HepG2 (cell line): ENCODE measurements around the gene WDFY1. TPM values are rescaled to one million over a fixed set of nuclear protein-coding genes. Genes with fewer than 3 reads are reported as not detected.
A peak's percentile ranks its signal among the peaks of the same experiment; 100 is the strongest.

Source experiments
- ARID4A ChIP-seq: sonication (generic); formaldehyde crosslinking; IDR thresholded peaks from 2 replicates; pipeline ENCODE4 v1.5.0; 2020; ENCODE audit warnings: mild to moderate bottlenecking, missing genetic modification reagents, borderline replicate concordance
- CCDC6 ChIP-seq: sonication (generic); formaldehyde crosslinking; IDR thresholded peaks from 2 replicates; pipeline ENCODE4 v1.8.1; 2022; ENCODE audit warnings: mild to moderate bottlenecking, missing genetic modification reagents, moderate library complexity
- HNRNPL ChIP-seq: fragments of 200-400 bp; formaldehyde crosslinking; IDR thresholded peaks from 2 replicates; pipeline ENCODE4 v1.6.1; 2017; ENCODE audit warnings: mild to moderate bottlenecking, low read depth, low read length
- MAFF ChIP-seq: IDR thresholded peaks from 2 replicates; pipeline ENCODE4 v1.6.1; 2011; ENCODE audit warnings: low read depth, low read length, improper control_type of control experiment
- MXD3 ChIP-seq: IDR thresholded peaks from 2 replicates; pipeline ENCODE4 v1.6.1; 2016; ENCODE audit warnings: mild to moderate bottlenecking, missing biosample characterization, missing genetic modification reagents
- NR3C1 ChIP-seq: sonication (generic); formaldehyde crosslinking; IDR thresholded peaks from 2 replicates; pipeline ENCODE4 v1.4.0; 2020; ENCODE audit warnings: missing genetic modification reagents
- RCOR2 ChIP-seq: IDR thresholded peaks from 2 replicates; pipeline ENCODE4 v1.6.1; 2016; ENCODE audit warnings: missing biosample characterization, missing genetic modification reagents
- RERE ChIP-seq: IDR thresholded peaks from 2 replicates; pipeline ENCODE4 v1.6.1; 2016; ENCODE audit warnings: low read depth, missing genetic modification reagents, missing compliant biosample characterization
- REST ChIP-seq, 2 experiments: IDR thresholded peaks; 2 replicates each; pipeline ENCODE4 v1.6.1; 2011 to 2012; ENCODE audit warnings: low read length in 2 of 2, borderline replicate concordance in 1 of 2, low read depth in 1 of 2, mild to moderate bottlenecking in 1 of 2, moderate library complexity in 1 of 2
- RFX3 ChIP-seq: IDR thresholded peaks from 2 replicates; pipeline ENCODE4 v1.6.1; 2016; ENCODE audit warnings: missing biosample characterization, missing genetic modification reagents
- ZIK1 ChIP-seq: sonication (generic); formaldehyde crosslinking; IDR thresholded peaks from 2 replicates; pipeline ENCODE4 v1.5.0; 2020; ENCODE audit warnings: mild to moderate bottlenecking, low read depth, missing genetic modification reagents, borderline replicate concordance
- ZMYM3 ChIP-seq: sonication (generic); formaldehyde crosslinking; IDR thresholded peaks from 2 replicates; pipeline ENCODE4 v1.5.1; 2020; ENCODE audit warnings: mild to moderate bottlenecking, missing genetic modification reagents
- ZNF33A ChIP-seq: sonication (generic); formaldehyde crosslinking; IDR thresholded peaks from 2 replicates; pipeline ENCODE4 v1.5.1; 2020; ENCODE audit warnings: missing genetic modification reagents, mild to moderate bottlenecking, moderate library complexity, borderline replicate concordance
- ZNF614 ChIP-seq: IDR thresholded peaks from 2 replicates; pipeline ENCODE4 v1.6.1; 2018; ENCODE audit warnings: missing biosample characterization, missing genetic modification reagents, inconsistent platforms, borderline replicate concordance
- ZNF768 ChIP-seq: sonication (generic); formaldehyde crosslinking; IDR thresholded peaks from 2 replicates; pipeline ENCODE4 v1.4.0; 2020; ENCODE audit warnings: missing genetic modification reagents
- polyA plus RNA-seq, 8 experiments: library from polyadenylated mRNA; depleted of rRNA in 3 of 8; stranded (reverse) in 7 of 8; unstranded in 1 of 8; fragments of >200 nt; fragmentation: Illumina TruSeq in 4 of 8; extraction: Trizol in 4 of 8; gene quantifications; 2 replicates each; pipeline versions ENCODE4 v1.2.1 to v1.2.3, GENCODE V29; 2011 to 2016; ENCODE audit warnings: low read depth in 4 of 8, missing spikeins in 1 of 8, mixed read lengths in 1 of 8; ENCODE audit not compliant: insufficient read depth in 1 of 8
- total RNA-seq, 5 experiments: library from RNA; depleted of rRNA; stranded (reverse); fragments of >200 nt; fragmentation: Illumina TruSeq; extraction: Trizol; gene quantifications; 2 replicates each; pipeline ENCODE4 v1.2.3, GENCODE V29; 2016; ENCODE audit warnings: low read depth in 1 of 5

WDFY1 gene
- total and polyA plus RNA-seq, 2 of the 13 experiments (the other 11 are each of a cell fraction or from before 2014, with no cell fraction given) = 77.0 to 78.4 TPM

GRCh38 chr2:223908304-223908998 is 36.7 kb downstream of the WDFY1 start (continued):
- TF ChIP-seq MXD3 (CRISPR knock-in tag) = no peak
- TF ChIP-seq CCDC6 (CRISPR knock-in tag) = peak; percentile 74
- TF ChIP-seq NR3C1 (CRISPR knock-in tag) = no peak
- TF ChIP-seq HNRNPL = no peak
- TF ChIP-seq MAFF = no peak
- peak; percentile 77; the same call in 1 of the 2 replicates for TF ChIP-seq ARID4A
- no peak for TF ChIP-seq ZNF33A
- TF ChIP-seq ZMYM3 (CRISPR knock-in tag) = peak; percentile 87
- TF ChIP-seq REST (IDR thresholded peaks at IDR 0.05; ENCODE audit: borderline replicate concordance in 1 of 2, low read depth in 1 of 2, low read length in 2 of 2) = peak in 1 of 2 experiments; percentile 75; a peak in 2 of 4 replicates
- peak; percentile 91 for TF ChIP-seq RERE (CRISPR knock-in tag)
- no peak for TF ChIP-seq RFX3 (CRISPR knock-in tag)
- TF ChIP-seq ZIK1 = peak; percentile 70; the same call in 1 of the 2 replicates
- TF ChIP-seq RCOR2 (CRISPR knock-in tag) = peak; percentile 97
- peak; percentile 98 for TF ChIP-seq ZNF614 (CRISPR knock-in tag)
- TF ChIP-seq ZNF768 = no peak
